ENCODE data around the gene PTPRC.
"Not testable (repeated sequence)": the region's sequence is repeated elsewhere in the genome, so short reads cannot be mapped to it uniquely, and the experiment has no call there.

The PTPRC gene

GRCh38 chr1:198638894-198639635, at the start of gene PTPRC:
PTPRC (plus strand) TSS chr1:198639040; CDS start chr1:198639269, 229 bp downstream.
- DNase-seq = peak; percentile 45

GRCh38 chr1:198590454-198590853, 48.4 kb upstream of the PTPRC start:
- no peak for DNase-seq

GRCh38 chr1:198595765-198596164, 43.1 kb upstream of the PTPRC start:
- no peak for DNase-seq

- DNase-seq = no peak
These were observed 41.0 kb upstream of the PTPRC start for GRCh38 chr1:198597690-198598430.

GRCh38 chr1:198598796-198599321, 40.0 kb upstream of the PTPRC start:
- no peak for DNase-seq

- no peak for DNase-seq
These were observed 39.1 kb upstream of the PTPRC start for GRCh38 chr1:198599749-198600148.

GRCh38 chr1:198600906-198601305, 37.9 kb upstream of the PTPRC start:
- no peak for DNase-seq

GRCh38 chr1:198601310-198601709, 37.5 kb upstream of the PTPRC start:
- not testable (repeated sequence) for DNase-seq

- no peak for DNase-seq
These were observed 36.6 kb upstream of the PTPRC start for GRCh38 chr1:198601936-198602889.

GRCh38 chr1:198604975-198605374, 33.9 kb upstream of the PTPRC start:
- DNase-seq = no peak

GRCh38 chr1:198605406-198605805, 33.4 kb upstream of the PTPRC start:
- DNase-seq = no peak

- DNase-seq = no peak
These were observed 32.8 kb upstream of the PTPRC start for GRCh38 chr1:198606020-198606438.

- no peak for DNase-seq
These were observed 31.1 kb upstream of the PTPRC start for GRCh38 chr1:198607714-198608113.

GRCh38 chr1:198610362-198610761, 28.5 kb upstream of the PTPRC start:
- DNase-seq = no peak

GRCh38 chr1:198611219-198611618, 27.6 kb upstream of the PTPRC start:
- DNase-seq = no peak

GRCh38 chr1:198612471-198613260, 26.2 kb upstream of the PTPRC start:
- no peak for DNase-seq

- DNase-seq = no peak
These were observed 21.4 kb upstream of the PTPRC start for GRCh38 chr1:198617406-198617805.

GRCh38 chr1:198619375-198620140, 19.3 kb upstream of the PTPRC start:
- no peak for DNase-seq

- no peak for DNase-seq
These were observed 18.6 kb upstream of the PTPRC start for GRCh38 chr1:198620218-198620617.

- no peak for DNase-seq
These were observed 17.7 kb upstream of the PTPRC start for GRCh38 chr1:198620951-198621824.

Measured in midbrain (tissue), 1 donor.